Epithelial cell of esophagus (primary cell): ENCODE results near the gene GFRA1.
A peak's percentile ranks its signal among the peaks of the same experiment; 100 is the strongest.

Source experiments
- DNase-seq: peaks from one replicate; pipeline ENCODE4 v3.0.0; 2010; ENCODE audit warnings: low read depth
- H3K4me3 ChIP-seq: 2 replicates; pipeline ENCODE4 v1.5.1; 2011; ENCODE audit warnings: mild to moderate bottlenecking, low read length, control low read depth
- TF ChIP-seq, protein P1 (sequence below): IDR thresholded peaks from 2 replicates; pipeline ENCODE4 v1.5.1; 2011; ENCODE audit warnings: low read depth, mild to moderate bottlenecking, low read length, control low read depth, inconsistent platforms; ENCODE audit not compliant: insufficient read depth; ENCODE audit errors: missing control alignments

GFRA1 gene

DNA sequence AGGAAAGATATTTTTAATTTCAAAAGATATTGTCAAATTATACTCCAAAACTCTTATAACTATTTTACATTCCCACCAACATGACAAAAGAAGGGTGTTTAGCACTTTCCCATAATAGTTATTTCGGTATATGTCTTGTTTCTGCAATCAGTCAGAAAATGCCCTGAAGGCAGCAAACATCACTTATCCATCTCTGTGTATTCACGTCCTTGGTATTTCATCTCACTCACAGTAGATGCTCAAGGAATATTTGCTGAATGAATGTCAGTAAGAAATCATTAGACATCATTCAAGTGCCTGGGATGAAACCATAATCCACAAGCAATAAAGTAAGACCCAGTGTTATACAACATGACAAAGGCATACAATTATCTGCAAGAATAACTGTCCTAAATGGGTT lies 112.7 kb downstream of the GFRA1 start:
- no peak overlapping the region for H3K4me3 ChIP-seq
- TF ChIP-seq, protein P1, sequence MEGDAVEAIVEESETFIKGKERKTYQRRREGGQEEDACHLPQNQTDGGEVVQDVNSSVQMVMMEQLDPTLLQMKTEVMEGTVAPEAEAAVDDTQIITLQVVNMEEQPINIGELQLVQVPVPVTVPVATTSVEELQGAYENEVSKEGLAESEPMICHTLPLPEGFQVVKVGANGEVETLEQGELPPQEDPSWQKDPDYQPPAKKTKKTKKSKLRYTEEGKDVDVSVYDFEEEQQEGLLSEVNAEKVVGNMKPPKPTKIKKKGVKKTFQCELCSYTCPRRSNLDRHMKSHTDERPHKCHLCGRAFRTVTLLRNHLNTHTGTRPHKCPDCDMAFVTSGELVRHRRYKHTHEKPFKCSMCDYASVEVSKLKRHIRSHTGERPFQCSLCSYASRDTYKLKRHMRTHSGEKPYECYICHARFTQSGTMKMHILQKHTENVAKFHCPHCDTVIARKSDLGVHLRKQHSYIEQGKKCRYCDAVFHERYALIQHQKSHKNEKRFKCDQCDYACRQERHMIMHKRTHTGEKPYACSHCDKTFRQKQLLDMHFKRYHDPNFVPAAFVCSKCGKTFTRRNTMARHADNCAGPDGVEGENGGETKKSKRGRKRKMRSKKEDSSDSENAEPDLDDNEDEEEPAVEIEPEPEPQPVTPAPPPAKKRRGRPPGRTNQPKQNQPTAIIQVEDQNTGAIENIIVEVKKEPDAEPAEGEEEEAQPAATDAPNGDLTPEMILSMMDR: no peak
- peak; percentile 2 for DNase-seq

GRCh38 chr10:116159197-116159596 lies 113.8 kb downstream of the GFRA1 start:
- TF ChIP-seq, protein P1: no peak
- no peak overlapping the region for H3K4me3 ChIP-seq
- DNase-seq: no peak

DNA sequence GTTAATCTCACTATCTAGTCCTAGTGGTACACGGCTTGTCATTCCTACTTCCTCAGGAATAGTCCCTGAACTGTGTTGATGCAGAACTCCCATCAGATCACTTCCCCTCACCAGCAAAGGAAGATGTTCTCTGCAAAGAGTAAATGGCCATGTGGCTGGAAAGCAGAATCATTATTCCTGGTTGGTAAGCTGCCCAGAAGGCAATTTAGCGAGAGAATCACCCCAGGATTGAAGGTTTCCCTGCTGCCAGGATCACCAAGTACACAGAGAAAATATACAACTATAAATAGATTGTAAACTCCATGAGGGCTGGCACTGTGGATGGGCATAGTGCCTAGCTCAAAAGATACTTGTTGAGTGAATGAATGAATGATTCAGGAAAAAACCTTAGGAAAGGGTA lies 115.0 kb downstream of the GFRA1 start:
- no peak overlapping the region for H3K4me3 ChIP-seq
- TF ChIP-seq, protein P1: no peak
- no peak for DNase-seq

DNA sequence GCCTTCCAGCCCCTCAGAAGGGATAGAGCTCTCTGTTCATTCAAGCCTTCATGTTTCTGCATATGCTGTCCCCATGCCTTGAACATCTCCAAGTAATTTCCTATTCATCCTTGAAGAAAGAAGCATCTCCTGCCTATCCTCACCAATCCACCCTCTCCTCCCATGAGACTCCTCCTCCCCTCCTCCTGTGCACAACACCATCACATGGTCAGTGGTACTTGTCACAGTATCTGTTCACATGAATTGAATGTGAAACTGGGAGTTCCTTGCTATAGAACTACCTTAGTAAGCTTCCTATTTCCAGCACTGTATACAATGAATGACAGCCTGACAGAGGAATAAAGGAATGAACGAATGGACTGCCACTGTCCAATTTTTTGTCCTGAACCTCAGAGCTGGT lies 115.5 kb downstream of the GFRA1 start:
- no peak for DNase-seq
- TF ChIP-seq, protein P1: no peak
- no peak overlapping the region for H3K4me3 ChIP-seq

- DNase-seq: no peak
- TF ChIP-seq, protein P1: no peak
- H3K4me3 ChIP-seq: no peak overlapping the region
Observed at GRCh38 chr10:116156819-116157218, 116.2 kb downstream of the GFRA1 start.

DNA sequence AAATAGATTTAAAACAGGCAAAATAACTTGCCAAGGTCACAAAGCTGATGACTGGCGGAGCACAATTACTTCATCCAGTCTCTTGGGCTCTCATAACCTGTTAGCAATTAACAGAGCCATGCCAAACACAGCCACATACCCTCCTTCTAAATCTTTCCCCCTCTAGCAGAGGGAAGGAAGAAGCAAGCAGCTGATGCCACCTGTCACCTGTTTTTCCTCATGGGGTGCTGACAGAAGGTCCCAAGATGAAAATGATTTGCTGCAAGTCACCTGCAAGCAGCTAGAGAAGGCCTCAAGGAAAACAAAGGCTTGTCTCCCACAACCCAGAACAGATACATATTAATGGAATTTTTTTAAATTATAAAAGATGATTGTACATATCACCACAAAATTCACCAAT lies 117.8 kb downstream of the GFRA1 start:
- TF ChIP-seq, protein P1: no peak
- H3K4me3 ChIP-seq: no peak overlapping the region
- no peak for DNase-seq

- DNase-seq: no peak
- TF ChIP-seq, protein P1: no peak
- H3K4me3 ChIP-seq: no peak overlapping the region
Observed at GRCh38 chr10:116154651-116155050, 118.4 kb downstream of the GFRA1 start.
